IPS-18c (cell line): Measurements from ENCODE around the gene GART.
A peak's percentile ranks its signal among the peaks of the same experiment; 100 is the strongest.
"Not testable (repeated sequence)": the region's sequence is repeated elsewhere in the genome, so short reads cannot be mapped to it uniquely, and the experiment has no call there.

Experiments
- H3K4me3 ChIP-seq: 2 replicates; pipeline ENCODE4 v1.7.0; 2013; ENCODE audit warnings: low read depth, mild to moderate bottlenecking, low read length, moderate library complexity; ENCODE audit not compliant: insufficient read depth
- H3K9me3 ChIP-seq: one replicate; pipeline ENCODE4 v1.6.1; 2013; ENCODE audit warnings: mild to moderate bottlenecking, low read length, moderate library complexity; ENCODE audit not compliant: control insufficient read depth, insufficient read depth

The GART gene

GRCh38 chr21:33541756-33542639 is at the start of gene GART:
Gene GART (minus strand): TSS chr21:33542117. CDS start chr21:33539315, 2,802 bp downstream.
- Histone ChIP-seq H3K9me3 (no peaks in the 10 kb centered on the region), H3K4me3 (peak within 1 kb of the TSS; percentile 98)

- no peaks in the 10 kb centered on the region for H3K9me3 ChIP-seq
- H3K4me3 ChIP-seq, result peak within 1 kb of the TSS; percentile 86
Measured at GRCh38 chr21:33588485-33589335, 46.8 kb upstream of the GART start, which contains the start of gene DONSON. Gene DONSON (minus strand): TSS chr21:33588684. CDS start chr21:33588641, 43 bp downstream.

GRCh38 chr21:33587792-33588484 is 46.0 kb upstream of the GART start:
- H3K9me3 ChIP-seq, result no peaks in the 10 kb centered on the region
- H3K4me3 ChIP-seq, result peak overlapping the region; percentile 86

GRCh38 chr21:33586927-33587326 is 45.0 kb upstream of the GART start:
- Histone ChIP-seq H3K9me3 (no peaks in the 10 kb centered on the region), H3K4me3 (no peak overlapping the region)

GRCh38 chr21:33584455-33584854 is 42.5 kb upstream of the GART start:
- H3K9me3 ChIP-seq, result no peaks in the 10 kb centered on the region
- H3K4me3 ChIP-seq, result no peak overlapping the region

- H3K9me3 ChIP-seq, result no peaks in the 10 kb centered on the region
- no peak overlapping the region for H3K4me3 ChIP-seq
Measured at GRCh38 chr21:33578959-33579542, 37.1 kb upstream of the GART start.

- Histone ChIP-seq H3K9me3 (no peaks in the 10 kb centered on the region), H3K4me3 (no peak overlapping the region)
Measured at GRCh38 chr21:33578214-33578613, 36.3 kb upstream of the GART start.

GRCh38 chr21:33576741-33577141 is 34.8 kb upstream of the GART start:
- not testable (repeated sequence) for H3K9me3 ChIP-seq, H3K4me3 ChIP-seq

- Histone ChIP-seq H3K9me3 (no peaks in the 10 kb centered on the region), H3K4me3 (no peak overlapping the region)
Measured at GRCh38 chr21:33572350-33572749, 30.4 kb upstream of the GART start.

GRCh38 chr21:33569991-33570390 is 28.1 kb upstream of the GART start:
- H3K9me3 ChIP-seq, result no peaks in the 10 kb centered on the region
- H3K4me3 ChIP-seq, result no peak overlapping the region

- Histone ChIP-seq H3K9me3 (no peaks in the 10 kb centered on the region), H3K4me3 (no peak overlapping the region)
Measured at GRCh38 chr21:33568448-33568847, 26.5 kb upstream of the GART start.

GRCh38 chr21:33567914-33568313 is 26.0 kb upstream of the GART start:
- no peak overlapping the region for H3K4me3 ChIP-seq
- H3K9me3 ChIP-seq, result no peaks in the 10 kb centered on the region

GRCh38 chr21:33566514-33566913 is 24.6 kb upstream of the GART start:
- no peaks in the 10 kb centered on the region for H3K9me3 ChIP-seq
- no peak overlapping the region for H3K4me3 ChIP-seq

GRCh38 chr21:33562389-33562788 is 20.5 kb upstream of the GART start:
- no peaks in the 10 kb centered on the region for H3K9me3 ChIP-seq
- no peak overlapping the region for H3K4me3 ChIP-seq

- no peaks in the 10 kb centered on the region for H3K9me3 ChIP-seq
- H3K4me3 ChIP-seq, result no peak overlapping the region
Measured at GRCh38 chr21:33561373-33561772, 19.5 kb upstream of the GART start.

GRCh38 chr21:33560965-33561364 is 19.0 kb upstream of the GART start:
- H3K4me3 ChIP-seq, result no peak overlapping the region
- no peaks in the 10 kb centered on the region for H3K9me3 ChIP-seq

- Histone ChIP-seq H3K9me3 (no peaks in the 10 kb centered on the region), H3K4me3 (no peak overlapping the region)
Measured at GRCh38 chr21:33559813-33560212, 17.9 kb upstream of the GART start.
